ENCODE measurements around the gene SOAT1.

The SOAT1 gene

GRCh38 chr1:179366093-179366800, 72.7 kb downstream of the SOAT1 start:
- Mint-ChIP-seq H3K27me3 (ENCODE audit: low read depth) (no peaks in the 10 kb centered on the region), H3K27ac (peak overlapping the region; percentile 99 to 100 (median 99))
- no peak for TF ChIP-seq CTCF (IDR thresholded peaks at IDR 0.05; ENCODE audit: unreplicated experiment in 3 of 3)

GRCh38 chr1:179369751-179370341, 76.2 kb downstream of the SOAT1 start:
- Mint-ChIP-seq H3K27me3 (ENCODE audit: low read depth) (no peaks in the 10 kb centered on the region), H3K4me1 (peaks cover 7% of the 10 kb centered on the region), H3K36me3 (ENCODE audit: low read depth) (no peaks in the 10 kb centered on the region), H3K27ac (no peak overlapping the region), H3K4me3 (peak overlapping the region in 2 of 3 experiments; percentile 3 to 23), H3K9me3 (no peaks in the 10 kb centered on the region)
- TF ChIP-seq CTCF (IDR thresholded peaks at IDR 0.05; ENCODE audit: unreplicated experiment in 3 of 3) = peak; percentile 70 to 79 (median 74)

More at GRCh38 chr1:179366093-179366800, 72.7 kb downstream of the SOAT1 start:
- H3K9me3 Mint-ChIP-seq = no peaks in the 10 kb centered on the region
- H3K36me3 Mint-ChIP-seq (ENCODE audit: low read depth) = no peaks in the 10 kb centered on the region
- H3K4me1 Mint-ChIP-seq = peaks cover 7% of the 10 kb centered on the region
- H3K4me3 Mint-ChIP-seq = peak overlapping the region; percentile 88 to 95 (median 92)

GRCh38 chr1:179372160-179372559, 78.6 kb downstream of the SOAT1 start:
- H3K9me3 Mint-ChIP-seq = no peaks in the 10 kb centered on the region
- no peak for TF ChIP-seq CTCF (IDR thresholded peaks at IDR 0.05; ENCODE audit: unreplicated experiment in 3 of 3)
- no peak overlapping the region for H3K4me3 Mint-ChIP-seq
- H3K27me3 Mint-ChIP-seq (ENCODE audit: low read depth) = no peaks in the 10 kb centered on the region
- no peaks in the 10 kb centered on the region for H3K4me1 Mint-ChIP-seq
- H3K36me3 Mint-ChIP-seq (ENCODE audit: low read depth) = no peaks in the 10 kb centered on the region
- no peak overlapping the region for H3K27ac Mint-ChIP-seq

- no peak for TF ChIP-seq CTCF (IDR thresholded peaks at IDR 0.05; ENCODE audit: unreplicated experiment in 3 of 3)
- H3K9me3 Mint-ChIP-seq = no peaks in the 10 kb centered on the region
- H3K27ac Mint-ChIP-seq = no peak overlapping the region
- no peak overlapping the region for H3K4me3 Mint-ChIP-seq
- H3K4me1 Mint-ChIP-seq = no peaks in the 10 kb centered on the region
- H3K27me3 Mint-ChIP-seq (ENCODE audit: low read depth) = no peaks in the 10 kb centered on the region
- H3K36me3 Mint-ChIP-seq (ENCODE audit: low read depth) = no peaks in the 10 kb centered on the region
Observed at GRCh38 chr1:179376223-179376622, 82.6 kb downstream of the SOAT1 start.

GRCh38 chr1:179380299-179380698, 86.7 kb downstream of the SOAT1 start:
- H3K9me3 Mint-ChIP-seq = no peaks in the 10 kb centered on the region
- TF ChIP-seq CTCF (IDR thresholded peaks at IDR 0.05; ENCODE audit: unreplicated experiment in 3 of 3) = no peak

GRCh38 chr1:179384027-179384426, 90.4 kb downstream of the SOAT1 start:
- H3K27me3 Mint-ChIP-seq (ENCODE audit: low read depth) = no peaks in the 10 kb centered on the region
- no peaks in the 10 kb centered on the region for H3K9me3 Mint-ChIP-seq
- no peak overlapping the region for H3K4me3 Mint-ChIP-seq
- H3K4me1 Mint-ChIP-seq = no peaks in the 10 kb centered on the region
- no peak for TF ChIP-seq CTCF (IDR thresholded peaks at IDR 0.05; ENCODE audit: unreplicated experiment in 3 of 3)
- H3K36me3 Mint-ChIP-seq (ENCODE audit: low read depth) = no peaks in the 10 kb centered on the region
- H3K27ac Mint-ChIP-seq = no peak overlapping the region

More at GRCh38 chr1:179380299-179380698, 86.7 kb downstream of the SOAT1 start:
- Mint-ChIP-seq H3K4me3 (no peak overlapping the region), H3K27me3 (ENCODE audit: low read depth) (no peaks in the 10 kb centered on the region), H3K27ac (no peak overlapping the region), H3K36me3 (ENCODE audit: low read depth) (no peaks in the 10 kb centered on the region), H3K4me1 (no peaks in the 10 kb centered on the region)

All from nephron (organoid).